Measurements from ENCODE around the gene CCDC40. TPM values are rescaled to one million over a fixed set of nuclear protein-coding genes. Genes with fewer than 3 reads are reported as not detected.

Gene CCDC40
- total and polyA plus RNA-seq, 4 donors: 6.9 to 34.6 (median 22.2) TPM

GRCh38 chr17:80111702-80112470 is 75.4 kb downstream of the CCDC40 start:
- no peak for DNase-seq (ENCODE audit: low read depth in 4 of 6, low spot score in 6 of 6)
- Histone ChIP-seq H3K4me3 (ENCODE audit: low read depth, low read length) (no peak overlapping the region), H3K27ac (ENCODE audit: low read depth, low read length) (no peak overlapping the region), H3K9me3 (ENCODE audit: control insufficient read depth, insufficient read depth, low read length) (peaks cover 2% of the 10 kb centered on the region), H3K4me1 (ENCODE audit: control insufficient read depth, insufficient read depth, low read length) (peaks cover 8% of the 10 kb centered on the region), H3K27me3 (ENCODE audit: control insufficient read depth, insufficient read depth, low read length) (no peaks in the 10 kb centered on the region), H3K36me3 (ENCODE audit: control insufficient read depth, insufficient read depth, low read length) (peaks cover 66% of the 10 kb centered on the region)
- WGBS (ENCODE audit: insufficient coverage): 86% methylated on average over 18 of the region's 26 CpGs

DNA sequence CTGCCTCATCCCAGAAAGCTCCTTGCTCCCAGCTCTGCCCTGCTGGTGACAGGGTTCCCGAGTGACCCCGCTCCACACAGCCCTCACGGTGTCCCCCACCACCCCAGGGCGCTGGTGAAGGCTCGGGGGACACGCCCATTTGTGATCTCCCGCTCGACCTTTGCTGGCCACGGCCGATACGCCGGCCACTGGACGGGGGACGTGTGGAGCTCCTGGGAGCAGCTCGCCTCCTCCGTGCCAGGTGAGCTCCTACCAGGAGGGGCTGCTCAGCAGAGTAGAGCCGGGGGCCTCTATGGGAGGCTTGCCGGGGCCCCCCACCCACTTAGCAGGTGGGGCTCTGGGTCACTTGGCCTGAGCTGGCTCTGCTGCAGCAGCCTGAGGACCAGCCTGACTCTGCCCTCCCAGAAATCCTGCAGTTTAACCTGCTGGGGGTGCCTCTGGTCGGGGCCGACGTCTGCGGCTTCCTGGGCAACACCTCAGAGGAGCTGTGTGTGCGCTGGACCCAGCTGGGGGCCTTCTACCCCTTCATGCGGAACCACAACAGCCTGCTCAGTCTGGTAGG is 76.1 kb downstream of the CCDC40 start:
- 83% methylated on average over 22 of the region's 24 CpGs for WGBS (ENCODE audit: insufficient coverage)
- Histone ChIP-seq H3K27ac (ENCODE audit: low read depth, low read length) (no peak overlapping the region), H3K4me1 (ENCODE audit: control insufficient read depth, insufficient read depth, low read length) (peaks cover 11% of the 10 kb centered on the region), H3K9me3 (ENCODE audit: control insufficient read depth, insufficient read depth, low read length) (peaks cover 2% of the 10 kb centered on the region), H3K27me3 (ENCODE audit: control insufficient read depth, insufficient read depth, low read length) (no peaks in the 10 kb centered on the region), H3K4me3 (ENCODE audit: low read depth, low read length) (no peak overlapping the region), H3K36me3 (ENCODE audit: control insufficient read depth, insufficient read depth, low read length) (peaks cover 66% of the 10 kb centered on the region)
- DNase-seq (ENCODE audit: low read depth in 4 of 6, low spot score in 6 of 6): no peak

GRCh38 chr17:80113033-80113484 is 76.6 kb downstream of the CCDC40 start:
- 78% methylated on average over 12 of the region's 20 CpGs for WGBS (ENCODE audit: insufficient coverage)
- Histone ChIP-seq H3K27ac (ENCODE audit: low read depth, low read length) (no peak overlapping the region), H3K4me3 (ENCODE audit: low read depth, low read length) (no peak overlapping the region), H3K36me3 (ENCODE audit: control insufficient read depth, insufficient read depth, low read length) (peaks cover 66% of the 10 kb centered on the region), H3K9me3 (ENCODE audit: control insufficient read depth, insufficient read depth, low read length) (peaks cover 2% of the 10 kb centered on the region), H3K27me3 (ENCODE audit: control insufficient read depth, insufficient read depth, low read length) (no peaks in the 10 kb centered on the region), H3K4me1 (ENCODE audit: control insufficient read depth, insufficient read depth, low read length) (peaks cover 11% of the 10 kb centered on the region)
- no peak for DNase-seq (ENCODE audit: low read depth in 4 of 6, low spot score in 6 of 6)

DNA sequence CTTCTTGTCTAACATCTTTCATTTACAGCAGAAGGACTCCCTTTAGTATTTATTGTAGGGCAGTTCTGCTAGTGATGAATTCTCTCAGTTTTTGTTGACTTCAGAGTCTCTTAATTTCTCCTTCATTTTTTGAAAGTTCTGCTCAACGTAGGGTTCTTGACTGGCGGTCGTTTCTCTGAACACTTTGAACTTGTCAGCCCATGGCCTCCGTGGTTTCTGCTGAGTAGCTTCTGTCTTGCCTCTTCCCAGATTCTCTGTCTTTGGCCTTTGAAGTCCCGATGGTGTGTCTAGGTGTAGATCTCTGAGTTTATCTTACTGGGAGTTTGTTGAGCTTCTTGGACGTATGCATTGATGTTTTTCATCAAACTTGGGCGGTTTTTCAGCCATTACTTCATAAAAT is 78.3 kb downstream of the CCDC40 start:
- no peak for DNase-seq (ENCODE audit: low read depth in 4 of 6, low spot score in 6 of 6)
- 98% methylated on average over 5 of the region's 7 CpGs for WGBS (ENCODE audit: insufficient coverage)

GRCh38 chr17:80115159-80115558 is 78.7 kb downstream of the CCDC40 start:
- 99% methylated on average over 8 of the region's 8 CpGs for WGBS (ENCODE audit: insufficient coverage)
- peaks cover 21% of the 10 kb centered on the region for H3K4me1 ChIP-seq (ENCODE audit: control insufficient read depth, insufficient read depth, low read length)
- H3K27me3 ChIP-seq (ENCODE audit: control insufficient read depth, insufficient read depth, low read length): no peaks in the 10 kb centered on the region
- no peak overlapping the region for H3K27ac ChIP-seq (ENCODE audit: low read depth, low read length)
- peaks cover 63% of the 10 kb centered on the region for H3K36me3 ChIP-seq (ENCODE audit: control insufficient read depth, insufficient read depth, low read length)
- no peak for DNase-seq (ENCODE audit: low read depth in 4 of 6, low spot score in 6 of 6)
- no peak overlapping the region for H3K4me3 ChIP-seq (ENCODE audit: low read depth, low read length)
- H3K9me3 ChIP-seq (ENCODE audit: control insufficient read depth, insufficient read depth, low read length): peaks cover 2% of the 10 kb centered on the region

More for the DNA sequence above, 78.3 kb downstream of the CCDC40 start:
- Histone ChIP-seq H3K27me3 (ENCODE audit: control insufficient read depth, insufficient read depth, low read length) (no peaks in the 10 kb centered on the region), H3K27ac (ENCODE audit: low read depth, low read length) (no peak overlapping the region), H3K4me3 (ENCODE audit: low read depth, low read length) (no peak overlapping the region), H3K9me3 (ENCODE audit: control insufficient read depth, insufficient read depth, low read length) (peaks cover 2% of the 10 kb centered on the region), H3K4me1 (ENCODE audit: control insufficient read depth, insufficient read depth, low read length) (peaks cover 21% of the 10 kb centered on the region), H3K36me3 (ENCODE audit: control insufficient read depth, insufficient read depth, low read length) (peaks cover 66% of the 10 kb centered on the region)

DNA sequence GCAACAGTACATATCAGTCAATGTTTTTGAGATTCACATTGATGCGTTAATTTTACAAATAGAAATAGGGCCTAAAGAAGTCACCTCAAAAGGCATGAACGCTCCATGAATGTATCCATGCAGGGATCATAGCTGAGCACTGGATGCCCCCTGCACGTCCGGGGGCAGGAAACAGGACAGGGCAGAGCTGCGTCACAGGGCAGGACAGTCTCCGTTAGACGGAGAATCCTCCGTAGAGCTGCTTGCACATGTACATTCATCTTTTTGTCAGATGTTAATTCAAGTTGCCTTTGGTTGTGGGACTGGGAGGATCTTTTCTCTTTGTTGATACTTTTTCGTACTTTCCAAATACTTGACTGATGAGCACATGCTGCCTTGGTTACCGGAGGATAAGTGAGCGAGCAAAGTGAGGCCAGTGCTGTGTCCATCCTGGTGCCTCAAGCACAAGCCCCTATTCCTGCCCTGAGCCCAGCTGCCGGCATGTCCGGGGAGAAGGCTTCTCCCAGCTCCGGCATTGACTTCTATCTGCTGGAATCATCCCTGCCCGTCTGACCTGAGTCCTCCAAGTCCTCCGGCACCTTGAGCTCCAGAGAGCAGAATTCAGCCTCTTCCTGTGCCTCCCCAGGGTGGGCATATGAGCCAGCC is 80.0 kb downstream of the CCDC40 start:
- H3K4me3 ChIP-seq (ENCODE audit: low read depth, low read length): no peak overlapping the region
- no peaks in the 10 kb centered on the region for H3K27me3 ChIP-seq (ENCODE audit: control insufficient read depth, insufficient read depth, low read length)
- WGBS (ENCODE audit: insufficient coverage): 55% methylated on average over 15 of the region's 16 CpGs
- H3K36me3 ChIP-seq (ENCODE audit: control insufficient read depth, insufficient read depth, low read length): peaks cover 51% of the 10 kb centered on the region
- H3K4me1 ChIP-seq (ENCODE audit: control insufficient read depth, insufficient read depth, low read length): peaks cover 21% of the 10 kb centered on the region
- no peak overlapping the region for H3K27ac ChIP-seq (ENCODE audit: low read depth, low read length)
- peaks cover 2% of the 10 kb centered on the region for H3K9me3 ChIP-seq (ENCODE audit: control insufficient read depth, insufficient read depth, low read length)
- DNase-seq (ENCODE audit: low read depth in 4 of 6, low spot score in 6 of 6): peak in 2 of 6 donors; percentile 38 to 67

DNA sequence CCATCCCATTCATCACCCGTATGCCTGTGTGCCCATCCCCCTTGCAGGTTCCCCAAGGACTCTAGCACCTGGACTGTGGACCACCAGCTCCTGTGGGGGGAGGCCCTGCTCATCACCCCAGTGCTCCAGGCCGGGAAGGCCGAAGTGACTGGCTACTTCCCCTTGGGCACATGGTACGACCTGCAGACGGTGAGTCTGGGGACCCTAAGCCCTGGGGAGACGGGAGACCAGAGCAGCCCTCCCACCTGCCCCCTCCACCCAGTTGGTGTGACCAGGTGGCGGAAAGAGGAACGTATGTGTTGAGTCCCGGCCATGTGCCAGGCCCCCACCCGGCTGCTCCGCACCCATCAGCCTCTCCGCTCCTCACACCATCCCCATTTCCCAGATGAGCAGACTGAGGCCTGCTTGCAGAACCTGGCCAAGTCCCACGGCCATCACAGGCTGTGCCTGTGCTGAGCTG is 80.5 kb downstream of the CCDC40 start:
- no peak overlapping the region for H3K4me3 ChIP-seq (ENCODE audit: low read depth, low read length)
- peaks cover 21% of the 10 kb centered on the region for H3K4me1 ChIP-seq (ENCODE audit: control insufficient read depth, insufficient read depth, low read length)
- no peaks in the 10 kb centered on the region for H3K27me3 ChIP-seq (ENCODE audit: control insufficient read depth, insufficient read depth, low read length)
- peaks cover 45% of the 10 kb centered on the region for H3K36me3 ChIP-seq (ENCODE audit: control insufficient read depth, insufficient read depth, low read length)
- no peak overlapping the region for H3K27ac ChIP-seq (ENCODE audit: low read depth, low read length)
- WGBS (ENCODE audit: insufficient coverage): 81% methylated on average over 6 of the region's 13 CpGs
- DNase-seq (ENCODE audit: low read depth in 4 of 6, low spot score in 6 of 6): no peak
- peaks cover 2% of the 10 kb centered on the region for H3K9me3 ChIP-seq (ENCODE audit: control insufficient read depth, insufficient read depth, low read length)

DNA sequence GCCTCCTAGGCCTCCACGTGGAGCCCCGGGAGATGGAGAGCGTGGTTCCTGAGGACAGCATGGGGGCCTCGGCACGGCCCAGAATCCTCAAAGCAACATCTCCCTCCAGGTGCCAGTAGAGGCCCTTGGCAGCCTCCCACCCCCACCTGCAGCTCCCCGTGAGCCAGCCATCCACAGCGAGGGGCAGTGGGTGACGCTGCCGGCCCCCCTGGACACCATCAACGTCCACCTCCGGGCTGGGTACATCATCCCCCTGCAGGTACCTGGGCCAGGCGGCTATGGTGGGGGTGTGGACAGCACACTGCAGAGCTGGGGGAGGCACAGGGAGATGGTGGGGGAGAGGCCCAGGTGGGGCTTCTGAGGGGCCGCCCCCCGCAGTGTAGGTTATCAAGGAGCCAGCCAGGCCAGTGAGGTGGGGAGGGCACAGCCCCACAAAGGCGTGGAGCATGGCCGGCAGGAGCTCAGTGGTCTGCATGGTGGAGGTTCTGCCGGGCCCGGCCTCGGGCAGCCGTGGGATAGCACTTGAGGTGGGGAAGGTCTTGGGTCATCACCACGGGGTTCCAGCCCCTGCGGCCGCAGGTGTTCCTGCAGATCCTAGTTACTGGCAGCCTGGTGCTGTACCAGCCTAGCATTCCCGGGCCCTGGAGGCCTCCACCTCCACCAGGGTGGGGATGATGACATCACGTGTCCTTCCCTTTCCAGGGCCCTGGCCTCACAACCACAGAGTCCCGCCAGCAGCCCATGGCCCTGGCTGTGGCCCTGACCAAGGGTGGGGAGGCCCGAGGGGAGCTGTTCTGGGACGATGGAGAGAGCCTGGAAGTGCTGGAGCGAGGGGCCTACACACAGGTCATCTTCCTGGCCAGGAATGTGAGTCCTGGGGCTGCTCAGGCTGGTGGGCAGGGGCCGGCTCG is 81.3 kb downstream of the CCDC40 start:
- Histone ChIP-seq H3K36me3 (ENCODE audit: control insufficient read depth, insufficient read depth, low read length) (peaks cover 37% of the 10 kb centered on the region), H3K27me3 (ENCODE audit: control insufficient read depth, insufficient read depth, low read length) (no peaks in the 10 kb centered on the region), H3K27ac (ENCODE audit: low read depth, low read length) (no peak overlapping the region), H3K4me3 (ENCODE audit: low read depth, low read length) (no peak overlapping the region), H3K9me3 (ENCODE audit: control insufficient read depth, insufficient read depth, low read length) (peaks cover 2% of the 10 kb centered on the region), H3K4me1 (ENCODE audit: control insufficient read depth, insufficient read depth, low read length) (peaks cover 21% of the 10 kb centered on the region)
- no peak for DNase-seq (ENCODE audit: low read depth in 4 of 6, low spot score in 6 of 6)
- WGBS (ENCODE audit: insufficient coverage): 87% methylated on average over 28 of the region's 31 CpGs
